BLaER1 treated with 17β-estradiol and CSF1 and Interleukin-3, amounts not matched to agents 10 nM and 100 nM (cell line): Measurements from ENCODE around the gene LEMD2.
A peak's percentile ranks its signal among the peaks of the same experiment; 100 is the strongest.

ENCODE experiments used
- H3K27ac ChIP-seq, 11 experiments: shearing (Covaris generic); formaldehyde crosslinking; 2 replicates each; pipeline ENCODE4 v1.8.1; 2022
- H3K27me3 ChIP-seq, 11 experiments: shearing (Covaris generic); formaldehyde crosslinking; 2 replicates each; pipeline ENCODE4 v1.8.1; 2022
- H3K36me3 ChIP-seq, 11 experiments: shearing (Covaris generic); formaldehyde crosslinking; 2 replicates each; pipeline ENCODE4 v1.8.1; 2022
- H3K4me1 ChIP-seq, 10 experiments: shearing (Covaris generic); formaldehyde crosslinking; 2 replicates each; pipeline ENCODE4 v1.8.1; 2022
- H3K4me2 ChIP-seq, 11 experiments: shearing (Covaris generic); formaldehyde crosslinking; 2 replicates each; pipeline ENCODE4 v1.8.1; 2022
- H3K4me3 ChIP-seq, 10 experiments: shearing (Covaris generic); formaldehyde crosslinking; 2 replicates each; pipeline ENCODE4 v1.8.1; 2022
- H3K9ac ChIP-seq, 11 experiments: shearing (Covaris generic); formaldehyde crosslinking; 2 replicates each; pipeline ENCODE4 v1.8.1; 2022
- H3K9me3 ChIP-seq, 11 experiments: shearing (Covaris generic); formaldehyde crosslinking; replicated peaks in 1 of 11; 2 replicates each; pipeline ENCODE4 v1.8.1; 2022
- H4K20me1 ChIP-seq, 11 experiments: shearing (Covaris generic); formaldehyde crosslinking; 2 replicates each; pipeline ENCODE4 v1.8.1; 2022
- Cebpa-rat ChIP-seq, 11 experiments: shearing (Covaris generic); IDR thresholded peaks; 2 replicates each; pipeline ENCODE4 v1.8.1; 2022

LEMD2 gene

GRCh38 chr6:33770833-33771145 lies 18.1 kb downstream of the LEMD2 start:
- Histone ChIP-seq H3K36me3 (peaks cover 33 to 40% (median 35%) of the 10 kb centered on the region in 11 experiments), H3K9me3 (no peaks in the 10 kb centered on the region), H4K20me1 (peaks cover 32 to 68% (median 38%) of the 10 kb centered on the region in 11 experiments), H3K9ac (peak overlapping the region in 2 of 11 experiments; percentile 5 to 27; a peak in 1 of 22 replicates), H3K4me2 (0 out of 22 replicates have a peak overlapping the region, but pooled peaks of 2 of the 11 experiments have one; percentile 22 to 39), H3K4me3 (no peak overlapping the region), H3K4me1 (peaks cover 0 to 31% (median 14%) of the 10 kb centered on the region in 10 experiments; a peak in 14 of 20 replicates), H3K27me3 (no peaks in the 10 kb centered on the region), H3K27ac (no peak overlapping the region)
- no peak for TF ChIP-seq Cebpa-rat (IDR thresholded peaks at IDR 0.05)

- no peaks in the 10 kb centered on the region for H3K9me3 ChIP-seq
- peak overlapping the region in 4 of 11 experiments; percentile 5 to 39 (median 21); a peak in 2 of 22 replicates for H3K9ac ChIP-seq
- no peaks in the 10 kb centered on the region for H3K27me3 ChIP-seq
- peaks cover 28 to 35% (median 30%) of the 10 kb centered on the region in 11 experiments for H3K36me3 ChIP-seq
- no peak for TF ChIP-seq Cebpa-rat (IDR thresholded peaks at IDR 0.05)
- peaks cover 0 to 33% (median 14%) of the 10 kb centered on the region in 10 experiments; a peak in 14 of 20 replicates for H3K4me1 ChIP-seq
- H4K20me1 ChIP-seq, result peaks cover 31 to 62% (median 33%) of the 10 kb centered on the region in 11 experiments; a peak in 21 of 22 replicates
- peak overlapping the region in 2 of 11 experiments; percentile 10 to 15; a peak in 1 of 22 replicates for H3K4me2 ChIP-seq
- no peak overlapping the region for H3K4me3 ChIP-seq
- H3K27ac ChIP-seq, result no peak overlapping the region
Measured at GRCh38 chr6:33770124-33770832, 18.7 kb downstream of the LEMD2 start.

- Histone ChIP-seq H3K27ac (no peak overlapping the region), H3K4me1 (peaks cover 0 to 34% (median 14%) of the 10 kb centered on the region in 10 experiments; a peak in 14 of 20 replicates), H3K9ac (no peak overlapping the region), H3K9me3 (no peaks in the 10 kb centered on the region), H3K4me2 (0 out of 22 replicates have a peak overlapping the region, but pooled peaks of 1 of the 11 experiments have one; percentile 29), H4K20me1 (peaks cover 31 to 53% (median 33%) of the 10 kb centered on the region in 11 experiments; a peak in 21 of 22 replicates), H3K36me3 (peaks cover 19 to 26% (median 21%) of the 10 kb centered on the region in 11 experiments), H3K27me3 (no peaks in the 10 kb centered on the region), H3K4me3 (no peak overlapping the region)
- TF ChIP-seq Cebpa-rat (IDR thresholded peaks at IDR 0.05), result no peak
Measured at GRCh38 chr6:33769248-33769821, 19.6 kb downstream of the LEMD2 start.

GRCh38 chr6:33768644-33769120 lies 20.2 kb downstream of the LEMD2 start:
- Histone ChIP-seq H4K20me1 (peaks cover 28 to 49% (median 31%) of the 10 kb centered on the region in 11 experiments; a peak in 21 of 22 replicates), H3K27me3 (no peaks in the 10 kb centered on the region), H3K4me1 (peaks cover 0 to 34% (median 14%) of the 10 kb centered on the region in 10 experiments; a peak in 14 of 20 replicates), H3K9me3 (no peaks in the 10 kb centered on the region), H3K27ac (no peak overlapping the region), H3K9ac (no peak overlapping the region), H3K36me3 (peaks cover 16 to 19% (median 17%) of the 10 kb centered on the region in 11 experiments; a peak in 21 of 22 replicates), H3K4me3 (no peak overlapping the region), H3K4me2 (peak overlapping the region in 4 of 11 experiments; percentile 16 to 40 (median 30); a peak in 3 of 22 replicates)
- peak in 1 of 11 experiments; percentile 26; a peak in 1 of 22 replicates for TF ChIP-seq Cebpa-rat (IDR thresholded peaks at IDR 0.05)

- no peak overlapping the region for H3K27ac ChIP-seq
- no peak overlapping the region for H3K4me3 ChIP-seq
- peaks cover 13 to 35% (median 16%) of the 10 kb centered on the region in 11 experiments; a peak in 20 of 22 replicates for H4K20me1 ChIP-seq
- no peaks in the 10 kb centered on the region for H3K9me3 ChIP-seq
- H3K4me1 ChIP-seq, result peaks cover 0 to 48% (median 19%) of the 10 kb centered on the region in 10 experiments; a peak in 16 of 20 replicates
- no peaks in the 10 kb centered on the region for H3K27me3 ChIP-seq
- TF ChIP-seq Cebpa-rat (IDR thresholded peaks at IDR 0.05), result no peak
- H3K9ac ChIP-seq, result no peak overlapping the region
- no peak overlapping the region for H3K4me2 ChIP-seq
- peaks cover 1 to 4% (median 2%) of the 10 kb centered on the region in 11 experiments; a peak in 17 of 22 replicates for H3K36me3 ChIP-seq
Measured at GRCh38 chr6:33766921-33767907, 21.7 kb downstream of the LEMD2 start.

- H4K20me1 ChIP-seq, result peaks cover 0 to 23% (median 4%) of the 10 kb centered on the region in 11 experiments; a peak in 10 of 22 replicates
- TF ChIP-seq Cebpa-rat (IDR thresholded peaks at IDR 0.05), result no peak
Measured at GRCh38 chr6:33765368-33765767, 23.6 kb downstream of the LEMD2 start.

GRCh38 chr6:33764036-33764435 lies 24.9 kb downstream of the LEMD2 start:
- H3K27ac ChIP-seq, result no peak overlapping the region
- no peak for TF ChIP-seq Cebpa-rat (IDR thresholded peaks at IDR 0.05)

More at GRCh38 chr6:33765368-33765767, 23.6 kb downstream of the LEMD2 start:
- Histone ChIP-seq H3K9ac (no peak overlapping the region), H3K9me3 (no peaks in the 10 kb centered on the region), H3K27me3 (no peaks in the 10 kb centered on the region), H3K4me3 (no peak overlapping the region), H3K4me1 (peaks cover 0 to 49% (median 27%) of the 10 kb centered on the region in 10 experiments; a peak in 17 of 20 replicates), H3K27ac (no peak overlapping the region), H3K4me2 (no peak overlapping the region), H3K36me3 (no peaks in the 10 kb centered on the region)

GRCh38 chr6:33763483-33763882 lies 25.4 kb downstream of the LEMD2 start:
- H3K27me3 ChIP-seq, result no peaks in the 10 kb centered on the region
- H3K36me3 ChIP-seq, result no peaks in the 10 kb centered on the region
- TF ChIP-seq Cebpa-rat (IDR thresholded peaks at IDR 0.05), result no peak
- H3K9ac ChIP-seq, result peak overlapping the region in 3 of 11 experiments; percentile 18 to 29 (median 29); a peak in 1 of 22 replicates
- no peak overlapping the region for H3K4me3 ChIP-seq
- no peaks in the 10 kb centered on the region for H3K9me3 ChIP-seq
- H3K4me1 ChIP-seq, result peaks cover 0 to 48% (median 29%) of the 10 kb centered on the region in 10 experiments; a peak in 17 of 20 replicates
- peak overlapping the region in 5 of 11 experiments; percentile 3 to 25 (median 13); a peak in 3 of 22 replicates for H3K4me2 ChIP-seq
- H3K27ac ChIP-seq, result no peak overlapping the region
- peaks cover 0 to 13% (median 0%) of the 10 kb centered on the region in 11 experiments; a peak in 5 of 22 replicates for H4K20me1 ChIP-seq

More at GRCh38 chr6:33764036-33764435, 24.9 kb downstream of the LEMD2 start:
- Histone ChIP-seq H3K4me3 (no peak overlapping the region), H3K9me3 (no peaks in the 10 kb centered on the region), H3K27me3 (no peaks in the 10 kb centered on the region), H3K4me2 (no peak overlapping the region), H3K9ac (peak overlapping the region in 2 of 11 experiments; percentile 29; a peak in 2 of 22 replicates), H4K20me1 (peaks cover 0 to 13% (median 0%) of the 10 kb centered on the region in 11 experiments; a peak in 5 of 22 replicates), H3K36me3 (no peaks in the 10 kb centered on the region), H3K4me1 (peaks cover 0 to 52% (median 31%) of the 10 kb centered on the region in 10 experiments; a peak in 17 of 20 replicates)
